RCC 7860 (cell line): ENCODE measurements around the gene VOPP1.
"Not testable (repeated sequence)": the region's sequence is repeated elsewhere in the genome, so short reads cannot be mapped to it uniquely, and the experiment has no call there.

ENCODE experiments used
- DNase-seq: peaks from one replicate; pipeline ENCODE4 v3.0.0-alpha.2; 2015; ENCODE audit warnings: low spot score
- FAIRE-seq: peaks from 2 replicates; lab custom pipeline; 2012; peaks lifted over from hg19 to GRCh38; lab: Jason Lieb, UNC

Gene VOPP1

DNA sequence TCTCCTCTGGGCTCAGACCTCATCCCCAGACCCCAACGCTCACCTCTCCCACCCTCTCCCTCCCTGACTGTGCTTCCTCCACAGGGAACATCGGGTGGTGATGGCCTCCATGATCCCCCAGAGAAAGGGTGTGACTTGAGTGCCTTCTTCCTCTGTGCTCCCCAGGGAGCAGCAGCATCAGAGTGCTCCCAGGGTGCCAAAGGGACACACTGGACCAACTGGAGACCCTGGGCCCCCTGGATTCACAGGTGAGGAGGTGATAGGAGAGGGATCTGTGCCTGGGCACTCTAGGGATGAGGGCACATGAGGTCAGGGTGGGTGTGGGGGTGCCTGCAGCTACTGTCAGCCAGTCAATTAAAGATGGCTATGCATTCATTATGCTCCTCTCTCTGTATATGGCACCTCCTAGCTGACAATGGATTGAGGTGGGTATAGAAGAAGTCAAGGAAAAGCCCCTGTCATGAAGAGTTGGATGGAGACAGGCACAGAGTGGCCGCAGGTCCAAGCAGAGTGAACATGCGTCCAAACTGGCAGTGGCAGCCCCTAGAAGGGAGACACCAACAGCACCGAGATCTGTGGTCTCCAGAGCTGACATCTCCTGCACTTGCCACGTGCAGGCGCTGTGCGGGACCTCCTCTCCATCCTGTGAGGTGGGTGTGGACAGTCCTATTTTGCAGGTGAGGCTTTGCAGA is 15.5 kb upstream of the VOPP1 start:
- FAIRE-seq, result no peak

DNA sequence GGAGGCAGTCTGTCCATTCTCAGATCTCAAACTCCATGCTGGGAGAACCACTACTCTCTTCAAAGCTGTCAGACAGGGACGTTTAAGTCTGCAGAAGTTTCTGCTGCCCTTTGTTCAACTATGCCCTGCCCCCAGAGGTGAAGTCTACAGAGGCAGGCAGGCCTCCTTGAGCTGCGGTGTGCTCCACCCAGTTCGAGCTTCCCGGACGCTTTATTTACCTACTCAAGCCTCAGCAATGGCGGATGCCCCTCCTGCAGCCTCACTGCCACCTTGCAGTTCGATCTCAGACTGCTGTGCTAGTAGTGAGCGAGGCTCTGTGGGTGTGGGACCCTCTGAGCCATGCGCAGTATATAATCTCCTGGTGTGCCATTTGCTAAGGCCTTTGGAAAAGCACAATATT is 10.4 kb upstream of the VOPP1 start:
- not testable (repeated sequence) for DNase-seq, FAIRE-seq

More for the DNA sequence above, 15.5 kb upstream of the VOPP1 start:
- no peak for DNase-seq

DNA sequence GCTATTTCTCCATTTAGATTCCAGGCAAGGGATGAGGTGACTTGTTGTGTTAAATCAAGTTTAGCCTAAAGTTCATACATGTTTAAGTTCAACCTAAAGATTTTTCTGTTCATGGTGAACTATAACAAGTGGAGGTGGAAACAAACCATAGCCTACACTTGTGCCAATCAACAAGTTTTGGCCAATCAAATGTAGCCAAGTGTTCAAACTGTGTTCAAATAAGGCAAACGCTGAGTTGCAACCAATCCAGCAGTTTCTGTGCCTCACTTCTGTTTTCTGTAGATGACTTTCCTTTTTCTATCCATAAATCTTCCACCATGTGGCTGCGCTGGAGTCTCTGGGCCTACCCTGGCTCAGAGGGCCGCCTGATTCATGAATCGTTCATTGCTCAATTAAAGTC is 4.5 kb upstream of the VOPP1 start:
- FAIRE-seq (no peak), DNase-seq (no peak)

DNA sequence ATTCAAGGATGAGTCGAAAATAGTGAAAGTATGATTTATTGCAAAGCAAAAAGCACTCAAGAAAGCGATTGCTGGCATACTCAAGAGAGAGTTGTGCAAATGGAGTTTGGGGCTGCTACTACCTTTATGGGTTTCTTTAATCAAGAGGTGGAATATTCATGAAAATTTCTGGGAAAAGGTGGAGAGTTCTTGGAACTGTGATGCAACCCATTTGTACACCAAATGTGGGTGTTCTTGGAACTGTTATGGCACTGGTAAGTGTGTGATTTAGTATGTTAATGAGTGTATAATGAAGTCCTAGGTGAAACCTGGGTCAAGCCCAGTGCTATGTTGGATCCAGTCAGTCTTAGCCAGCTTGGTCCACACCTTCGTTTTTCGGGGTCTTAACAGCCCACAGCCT is 3.4 kb upstream of the VOPP1 start:
- FAIRE-seq (no peak), DNase-seq (no peak)

DNA sequence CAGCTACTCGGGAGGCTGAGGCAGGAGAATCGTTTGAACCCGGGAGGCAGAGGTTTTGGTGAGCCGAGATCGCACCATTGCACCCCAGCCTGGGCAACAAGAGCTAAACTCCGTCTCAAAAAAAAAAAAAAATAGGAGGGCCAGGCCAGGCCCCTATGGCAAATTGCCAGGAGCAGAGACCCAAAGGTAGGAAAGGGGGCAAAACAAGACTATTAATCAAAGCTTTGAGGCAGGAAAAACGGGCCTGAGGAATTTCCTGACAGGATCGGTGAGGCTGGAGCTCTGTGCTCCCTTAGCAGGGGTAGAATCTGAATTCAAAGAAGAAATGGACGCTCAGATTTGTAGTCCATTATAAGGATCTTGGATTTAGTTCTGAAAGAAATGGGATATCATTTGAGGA is 2.8 kb upstream of the VOPP1 start:
- FAIRE-seq (no peak), DNase-seq (no peak)

DNA sequence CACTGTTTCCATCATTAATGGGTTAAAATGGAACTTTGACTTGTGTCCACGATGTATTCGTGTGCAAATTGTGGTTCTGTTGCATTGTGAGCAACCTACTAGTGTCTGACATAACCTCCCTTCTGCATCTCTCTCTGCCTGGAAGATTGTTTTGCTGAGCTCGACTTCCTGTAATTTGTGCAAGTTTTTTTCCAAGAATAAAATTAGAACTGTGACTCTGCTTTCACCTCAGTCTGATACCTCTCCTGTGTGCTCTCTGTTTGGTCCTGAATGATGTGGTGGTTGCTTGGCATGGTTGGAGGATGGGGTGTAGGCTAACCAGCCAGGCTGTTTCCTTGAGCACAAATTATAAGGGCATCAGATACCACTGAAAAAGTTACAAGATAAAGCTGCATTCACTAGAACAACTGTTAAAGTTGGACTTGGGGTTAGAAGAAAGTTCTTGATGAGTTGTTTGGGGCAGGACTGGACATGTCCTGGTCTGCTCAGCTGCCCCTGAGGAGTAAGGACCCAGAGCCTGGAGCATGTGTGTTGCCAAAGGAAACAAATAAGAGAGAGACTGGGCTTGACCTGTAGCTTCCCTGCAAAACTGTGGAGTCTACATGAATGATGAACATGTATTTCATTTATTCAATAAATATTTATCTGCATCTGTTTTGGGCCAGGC is 1.9 kb upstream of the VOPP1 start:
- DNase-seq (peak; percentile 8), FAIRE-seq (no peak)

DNA sequence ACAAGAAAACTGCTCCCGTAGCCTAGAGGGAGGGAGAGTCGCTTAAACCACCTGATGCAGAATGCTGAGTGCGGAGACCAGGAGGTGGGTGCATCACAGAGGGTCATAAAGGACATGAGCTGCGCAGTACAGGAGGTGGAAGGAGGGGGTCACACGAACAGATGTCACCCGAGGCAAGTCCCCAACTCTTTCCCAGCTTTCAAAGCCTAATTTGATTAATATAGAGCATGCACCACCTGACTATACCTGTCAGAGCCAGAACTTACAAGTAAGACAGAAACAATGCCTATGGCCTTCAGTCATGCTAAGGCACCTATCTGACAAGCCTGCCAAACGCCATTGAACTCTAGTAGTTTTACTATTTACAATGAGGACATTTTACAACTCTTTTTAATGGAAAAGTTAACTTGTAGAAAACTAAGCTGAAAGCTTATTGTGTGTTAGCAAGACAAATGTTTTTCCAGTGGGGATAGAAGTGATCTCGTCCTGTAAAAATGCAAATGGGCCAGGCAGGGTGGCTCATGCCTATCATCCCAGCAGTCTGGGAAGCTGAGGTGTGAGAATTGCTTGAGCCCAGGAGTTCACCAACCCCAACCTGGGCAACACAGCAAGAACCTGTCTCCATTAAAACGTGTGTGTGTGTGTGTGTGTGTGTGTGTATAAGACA is 1.1 kb upstream of the VOPP1 start:
- DNase-seq (peak; percentile 13), FAIRE-seq (no peak)

DNA sequence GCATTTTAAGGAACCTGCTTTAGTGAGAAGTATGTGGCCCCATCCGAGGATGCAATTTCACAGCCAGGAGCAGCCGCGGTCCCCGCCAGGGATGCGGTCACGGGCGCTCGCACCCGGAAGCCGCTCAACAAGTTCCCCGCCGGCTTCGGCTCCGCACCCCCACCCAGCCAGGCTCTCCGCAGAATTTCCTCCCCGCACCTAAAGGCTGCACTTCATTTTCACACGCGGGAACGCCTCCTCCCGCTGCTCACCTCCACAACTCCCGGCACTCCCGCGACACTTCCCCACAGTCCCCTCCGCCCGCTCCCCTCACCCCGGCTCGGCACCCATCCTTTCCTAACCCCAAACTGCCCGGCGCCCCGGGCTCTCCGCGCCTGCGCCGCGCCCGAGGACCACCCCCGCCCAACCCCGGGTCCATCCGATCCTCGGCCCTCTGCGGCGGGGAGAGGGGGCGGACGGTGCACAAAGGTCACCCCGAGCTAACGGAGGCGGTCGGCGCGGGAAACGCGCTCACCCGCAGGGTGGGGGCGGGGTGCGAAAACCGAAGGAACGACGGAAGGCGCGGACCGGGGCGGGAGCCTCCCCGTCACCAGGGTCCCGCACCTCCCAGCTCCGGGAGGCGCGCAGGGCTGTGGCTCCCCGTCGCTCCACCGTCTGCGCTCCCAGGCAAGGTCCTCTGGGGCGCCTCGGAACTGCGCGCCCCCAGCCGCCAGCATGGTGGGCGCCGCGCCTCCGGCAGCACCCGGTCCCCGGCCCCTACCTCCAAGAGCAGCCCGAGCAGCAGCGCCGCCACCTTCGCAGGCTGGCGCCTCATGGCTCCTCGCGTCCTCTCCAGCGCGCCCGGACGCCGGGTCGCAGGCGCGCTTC is 558 bp downstream of the VOPP1 start:
- DNase-seq (peak; percentile 34), FAIRE-seq (no peak)

DNA sequence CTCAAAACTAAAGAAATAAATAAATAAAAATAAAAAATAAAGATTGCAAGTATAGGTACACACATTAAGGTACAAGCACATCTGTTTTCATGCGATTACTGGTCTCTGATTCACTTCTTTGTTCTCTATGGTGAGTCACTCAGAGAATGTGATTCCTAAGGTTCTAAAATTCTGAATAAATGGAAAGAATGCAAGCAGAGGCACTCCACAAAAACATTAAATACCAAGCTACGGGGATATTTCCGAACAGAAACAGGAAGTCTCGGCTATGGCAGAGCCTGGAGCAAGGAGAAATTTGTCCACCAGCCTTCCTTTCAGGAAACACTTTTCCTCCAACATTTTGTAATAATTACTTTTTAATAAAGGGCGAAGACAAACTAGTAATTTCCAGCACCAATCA is 1.4 kb downstream of the VOPP1 start:
- DNase-seq, result peak; percentile 76
- peak; percentile 86 for FAIRE-seq

DNA sequence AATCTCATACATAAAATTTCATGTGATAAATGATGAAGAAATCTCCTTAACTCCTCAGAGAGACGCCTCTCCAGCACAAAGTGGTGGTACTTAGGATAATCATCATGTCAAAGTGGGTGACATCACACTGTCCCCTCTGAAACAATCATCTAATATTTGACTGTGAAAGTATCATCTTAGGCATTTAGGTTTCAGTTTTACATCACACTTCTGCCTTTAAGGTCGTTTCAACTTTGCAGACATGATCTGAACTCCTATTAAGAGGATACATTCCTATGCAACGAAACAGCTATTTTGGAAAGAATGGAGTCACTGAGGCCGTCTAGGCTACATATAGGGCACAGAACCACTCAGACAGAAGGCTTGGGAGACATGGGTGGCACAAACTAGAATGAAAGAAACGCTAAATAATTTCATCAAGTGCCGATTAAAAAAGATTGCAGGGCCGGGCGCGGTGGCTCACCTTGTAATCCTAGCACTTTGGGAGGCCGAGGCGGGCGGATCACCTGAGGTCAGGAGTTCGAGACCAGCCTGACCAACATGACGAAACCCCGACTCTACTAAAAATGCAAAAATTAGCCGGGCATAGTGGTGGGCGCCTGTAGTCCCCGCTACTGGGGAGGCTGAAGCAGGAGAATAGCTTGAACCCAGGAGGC is 2.0 kb downstream of the VOPP1 start:
- DNase-seq, result peak; percentile 37
- FAIRE-seq, result no peak

DNA sequence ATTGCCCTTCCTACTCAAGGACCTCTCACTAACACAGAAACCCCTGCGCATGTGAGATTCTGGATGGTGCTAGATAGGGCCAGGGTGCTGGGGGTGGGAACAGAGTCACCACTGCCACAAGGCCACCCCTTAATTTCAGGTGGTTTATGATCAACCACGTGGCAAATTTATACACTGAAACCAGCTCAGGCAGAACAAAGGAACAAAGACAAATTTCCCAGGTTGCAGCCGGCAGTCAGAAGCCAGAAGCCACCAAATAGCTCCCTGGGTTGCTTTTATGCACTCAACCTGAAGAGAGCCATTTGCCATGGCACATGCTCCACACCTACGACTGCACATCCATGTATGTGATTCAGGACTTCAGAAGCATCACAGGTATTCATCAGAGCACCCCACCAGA is 2.5 kb downstream of the VOPP1 start:
- FAIRE-seq (no peak), DNase-seq (no peak)

DNA sequence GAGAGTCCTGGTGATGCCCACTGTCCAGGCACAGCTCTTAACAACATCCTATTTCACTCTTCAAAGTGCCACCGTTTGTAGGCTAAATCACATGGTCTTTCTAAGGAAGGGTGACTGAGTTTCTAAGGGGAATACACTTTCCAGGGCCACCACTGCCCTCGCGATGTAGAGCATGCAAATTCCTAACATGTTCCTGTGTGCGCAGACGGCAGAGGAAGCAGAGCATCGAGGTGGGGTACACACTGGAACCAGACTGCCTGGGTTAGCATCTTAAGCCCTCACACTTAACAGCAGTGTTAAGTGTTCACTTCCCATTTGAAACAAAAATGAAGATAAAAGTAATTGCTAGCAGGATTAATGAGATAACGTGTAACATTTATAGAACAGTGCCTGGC is 3.0 kb downstream of the VOPP1 start:
- DNase-seq, result no peak
- FAIRE-seq, result no peak

DNA sequence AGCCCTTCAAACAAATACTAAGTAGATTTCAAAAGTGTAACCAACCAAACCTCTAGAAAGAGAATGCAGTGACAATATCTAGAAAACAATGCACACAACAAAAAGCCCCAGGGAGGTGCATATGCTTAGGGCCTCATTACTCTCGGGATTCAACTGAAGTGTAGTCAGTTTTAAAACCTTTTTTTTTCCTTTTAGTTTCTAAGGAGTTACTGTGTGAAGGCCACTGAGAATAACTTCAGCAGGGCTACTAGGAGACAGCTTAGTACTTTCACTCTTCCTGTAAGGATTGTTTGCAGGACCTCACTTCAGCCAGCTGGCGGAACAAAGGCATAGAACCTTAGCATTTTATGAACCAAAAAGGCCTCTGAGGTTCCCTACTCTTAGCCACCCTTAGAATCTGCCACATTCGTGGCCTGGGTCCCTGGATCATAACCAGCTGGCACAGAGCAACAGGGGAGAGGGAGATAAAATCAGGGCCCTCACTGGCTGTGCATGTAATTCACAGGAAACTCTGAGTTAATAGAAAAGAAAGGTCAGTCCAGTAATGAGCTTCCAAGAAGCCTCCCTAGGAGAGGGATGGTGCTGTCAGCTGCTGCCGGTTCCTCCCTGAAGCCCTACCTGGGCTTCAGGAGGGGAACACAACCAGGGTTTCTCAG is 3.6 kb downstream of the VOPP1 start:
- FAIRE-seq, result no peak

DNA sequence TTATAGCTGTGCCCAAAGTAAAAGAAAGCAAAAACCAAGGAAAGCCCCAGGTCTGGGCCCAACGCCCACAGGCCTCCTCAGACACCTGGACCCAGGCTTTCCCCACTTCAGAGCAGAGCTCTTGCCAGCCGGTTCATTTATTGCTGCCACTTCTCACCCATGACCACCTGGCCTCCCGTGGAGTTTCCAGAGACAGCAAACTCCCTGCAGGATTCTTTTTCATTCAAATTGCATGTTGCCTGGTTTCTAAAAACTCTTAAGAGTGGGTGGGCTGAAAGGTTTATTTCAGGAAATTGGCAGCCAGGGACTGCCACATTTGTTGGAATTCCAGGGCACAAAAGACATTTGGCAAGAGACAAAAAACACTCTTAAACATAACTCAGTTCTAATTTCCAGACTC is 4.7 kb downstream of the VOPP1 start:
- DNase-seq (no peak), FAIRE-seq (no peak)

More for the DNA sequence above, 3.6 kb downstream of the VOPP1 start:
- no peak for DNase-seq

DNA sequence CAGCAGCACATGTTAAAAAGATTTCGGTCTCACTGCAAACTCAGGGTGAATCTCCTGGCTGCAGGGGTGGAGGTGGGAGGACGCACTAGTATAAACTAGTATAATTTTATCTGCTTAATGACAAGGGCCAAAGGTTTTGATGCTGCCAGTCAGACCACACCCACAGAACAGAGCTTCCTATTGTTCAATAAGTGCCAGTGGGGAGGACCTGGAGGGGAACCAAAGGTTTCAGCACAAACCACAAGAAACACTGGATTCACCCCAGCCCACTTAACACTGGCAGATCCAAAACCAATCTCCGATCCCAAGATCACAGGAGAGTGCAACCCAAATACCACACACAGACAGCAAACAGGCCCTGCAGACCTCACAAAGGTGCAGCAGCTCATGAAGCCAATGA is 6.6 kb downstream of the VOPP1 start:
- DNase-seq, result no peak
- FAIRE-seq, result no peak

DNA sequence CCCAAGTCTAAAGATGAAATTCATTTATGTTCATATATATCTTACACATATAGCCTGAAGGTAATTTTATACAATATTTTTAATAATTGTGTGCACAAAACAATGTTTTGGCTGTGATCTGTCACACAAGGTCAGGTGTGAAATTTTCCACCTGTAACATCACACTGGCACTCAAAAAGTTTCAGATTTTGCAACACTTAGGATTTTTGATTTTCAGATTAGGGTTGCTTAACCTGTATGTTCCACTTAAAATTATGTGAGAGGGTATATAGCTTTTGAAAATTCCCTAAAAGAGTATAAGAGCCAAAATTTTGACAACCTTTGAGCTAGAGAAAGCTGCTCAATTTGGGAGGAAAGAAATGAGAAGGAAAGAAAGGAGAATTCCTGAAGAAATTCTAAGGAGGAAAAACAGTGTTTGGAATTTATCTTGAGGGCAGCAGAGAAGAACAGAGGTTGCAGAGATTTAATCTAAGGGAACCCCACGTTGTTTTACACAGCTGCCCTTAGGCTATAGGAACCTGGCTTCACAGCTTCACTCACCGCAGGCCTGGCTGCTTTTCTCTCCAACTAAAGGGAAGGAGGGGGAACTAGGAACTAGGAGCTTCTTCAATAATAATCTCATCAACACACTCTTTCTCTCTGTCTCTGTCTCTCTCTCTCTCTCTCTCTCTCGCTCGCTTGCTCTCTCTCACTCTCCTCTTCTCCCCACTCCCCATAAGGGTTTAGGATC is 8.5 kb downstream of the VOPP1 start:
- no peak for DNase-seq
- FAIRE-seq, result no peak

DNA sequence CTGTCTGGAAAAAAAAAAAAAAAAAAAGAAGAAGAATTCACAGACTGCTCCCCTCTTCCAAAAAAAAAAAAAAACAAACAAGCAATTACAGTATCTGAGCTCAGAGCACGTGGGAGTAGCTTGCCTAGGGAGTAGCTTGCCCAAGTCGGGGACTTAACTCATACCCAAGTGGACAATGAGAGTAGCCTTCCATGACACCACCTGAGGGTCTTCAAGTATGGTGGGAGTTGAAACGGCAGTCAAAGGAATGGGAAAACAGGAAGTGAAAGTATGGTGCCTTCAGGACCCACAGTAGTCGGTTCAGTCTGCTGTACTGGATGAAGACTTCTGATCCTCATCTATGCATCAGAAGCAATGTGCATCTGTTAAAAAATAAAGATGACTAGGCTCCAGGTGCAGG is 10.6 kb downstream of the VOPP1 start:
- DNase-seq (no peak), FAIRE-seq (no peak)

DNA sequence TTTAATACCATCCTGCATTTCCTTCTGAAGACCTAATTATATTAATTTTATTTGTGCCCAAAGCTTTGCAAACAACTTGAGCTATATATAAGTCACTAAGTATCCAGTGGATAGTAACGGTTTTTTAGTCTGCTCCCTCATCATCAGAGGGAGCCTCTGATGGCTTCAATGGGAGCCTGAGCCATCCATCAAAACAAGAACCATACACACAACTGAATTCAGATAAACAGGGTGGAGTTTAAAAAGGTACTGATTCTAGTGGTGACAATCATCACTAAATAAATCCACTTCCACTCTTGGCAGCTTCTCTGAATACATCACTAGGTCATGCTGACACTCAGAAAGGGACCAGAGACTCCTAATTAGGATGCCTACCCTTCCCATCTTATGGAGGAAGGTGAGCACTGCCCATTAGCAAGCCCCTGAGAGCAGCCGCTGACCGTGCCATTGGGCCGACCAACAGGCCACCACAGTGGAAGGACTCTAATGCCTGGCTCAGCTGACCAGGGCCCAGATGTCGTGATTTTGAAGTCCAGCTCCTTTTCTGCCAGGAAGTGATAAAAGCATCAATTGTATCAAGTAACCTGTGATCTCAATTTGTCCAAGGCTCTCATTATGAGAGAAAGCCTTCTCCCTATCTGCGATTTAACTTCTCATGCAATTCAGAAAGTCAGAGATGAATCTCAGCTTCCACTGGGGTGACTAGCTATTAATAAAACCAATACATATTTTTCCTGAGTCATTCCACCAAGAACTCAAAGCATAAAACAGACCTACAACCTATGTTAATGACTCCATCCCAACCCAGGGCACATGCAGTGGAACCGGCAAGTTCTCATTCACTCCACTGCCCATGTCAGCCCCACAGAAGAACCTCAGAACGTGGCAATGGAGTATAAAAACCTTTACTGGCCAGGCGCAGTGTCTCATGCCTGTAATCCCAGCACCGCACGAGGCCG is 13.1 kb downstream of the VOPP1 start:
- DNase-seq (no peak), FAIRE-seq (no peak)
